SK-N-SH (cell line): Measurements from ENCODE around the gene PBOV1. TPM values are rescaled to one million over a fixed set of nuclear protein-coding genes. Genes with fewer than 3 reads are reported as not detected.

ENCODE experiments used
- CTCF ChIA-PET: fragments of 300-600, 350-600 bp; formaldehyde crosslinking; extraction: SDS; loops from one replicate; lab custom pipeline; 2021; lab: Yijun Ruan, JAX
- POLR2A ChIA-PET: fragments of 350-600 bp; sonication (Branson Sonifier 250); formaldehyde crosslinking; extraction: SDS; loops from one replicate; lab custom pipeline; 2020; ENCODE audit warnings: antibody characterized with exemption, inconsistent platforms; lab: Yijun Ruan, JAX
- DNase-seq: peaks from one replicate; pipeline ENCODE4 v3.0.0; 2012
- H2AFZ ChIP-seq: fragments of 200-600 bp; sonication (generic); 2 replicates; pipeline ENCODE4 v1.8.1; 2016; ENCODE audit warnings: antibody characterized with exemption, mild to moderate bottlenecking, low read depth
- H3F3A ChIP-seq: fragments of 200-600 bp; sonication (generic); replicated peaks from 2 replicates; pipeline ENCODE3; 2016; ENCODE audit warnings: antibody characterized with exemption, mild to moderate bottlenecking; ENCODE audit not compliant: insufficient read depth
- H3K27ac ChIP-seq, 2 experiments: fragments of 200-500 bp in 1 of 2; fragments of 200-600 bp in 1 of 2; sonication (Bioruptor generic) in 1 of 2; sonication (generic), shearing (Covaris generic) in 1 of 2; 2 replicates each; pipeline versions ENCODE4 v1.5.1 to v1.6.1; 2014 to 2016; ENCODE audit warnings: low read depth in 2 of 2, inconsistent platforms in 1 of 2, low read length in 1 of 2, mild to moderate bottlenecking in 1 of 2, mixed read lengths in 1 of 2
- H3K27me3 ChIP-seq: fragments of 200-600 bp; sonication (generic), shearing (Covaris generic); 2 replicates; pipeline ENCODE4 v1.6.1; 2016; ENCODE audit warnings: mixed run types; ENCODE audit not compliant: insufficient read depth
- H3K36me3 ChIP-seq, 2 experiments: fragments of 200-500 bp in 1 of 2; fragments of 200-600 bp in 1 of 2; sonication (Bioruptor generic) in 1 of 2; sonication (generic) in 1 of 2; replicated peaks in 1 of 2; 2 replicates each; pipeline versions ENCODE3 to v1.5.1; 2014 to 2016; ENCODE audit warnings: low read length in 1 of 2, mild to moderate bottlenecking in 1 of 2; ENCODE audit not compliant: insufficient read depth in 2 of 2, control insufficient read depth in 1 of 2
- H3K4me1 ChIP-seq, 2 experiments: fragments of 200-500 bp in 1 of 2; fragments of 200-600 bp in 1 of 2; sonication (Bioruptor generic) in 1 of 2; sonication (generic), shearing (Covaris generic) in 1 of 2; 2 replicates each; pipeline versions ENCODE4 v1.5.1 to v1.6.1; 2014 to 2016; ENCODE audit warnings: low read depth in 1 of 2, low read length in 1 of 2, mixed run types in 1 of 2; ENCODE audit not compliant: insufficient read depth in 2 of 2, control insufficient read depth in 1 of 2
- H3K4me2 ChIP-seq: fragments of 200-600 bp; sonication (generic), shearing (Covaris generic); 2 replicates; pipeline ENCODE4 v1.6.1; 2017; ENCODE audit warnings: mixed run types
- H3K4me3 ChIP-seq, 2 experiments: fragments of 200-500 bp in 1 of 2; fragments of 200-600 bp in 1 of 2; sonication (Bioruptor generic) in 1 of 2; sonication (generic), shearing (Covaris generic) in 1 of 2; 2 replicates each; pipeline versions ENCODE4 v1.5.1 to v1.8.1; 2014 to 2016; ENCODE audit warnings: low read depth in 2 of 2, inconsistent platforms in 1 of 2, low read length in 1 of 2, mild to moderate bottlenecking in 1 of 2, mixed read lengths in 1 of 2, moderate library complexity in 1 of 2
- H3K79me2 ChIP-seq: fragments of 200-600 bp; sonication (generic); 2 replicates; pipeline ENCODE4 v1.8.1; 2017; ENCODE audit warnings: mild to moderate bottlenecking; ENCODE audit not compliant: insufficient read depth
- H3K9ac ChIP-seq: fragments of 200-600 bp; sonication (generic); 2 replicates; pipeline ENCODE4 v1.6.1; 2017; ENCODE audit warnings: mixed run types
- H3K9me2 ChIP-seq: fragments of 200-600 bp; sonication (generic); 2 replicates; pipeline ENCODE4 v1.6.1; 2017; ENCODE audit warnings: mixed run types
- H3K9me3 ChIP-seq: fragments of 200-600 bp; sonication (generic); 2 replicates; pipeline ENCODE4 v1.6.1; 2017; ENCODE audit warnings: mixed run types, mild to moderate bottlenecking, moderate library complexity
- H4K20me1 ChIP-seq: fragments of 200-600 bp; sonication (generic); 2 replicates; pipeline ENCODE4 v1.6.1; 2017; ENCODE audit warnings: mild to moderate bottlenecking, mixed run types; ENCODE audit not compliant: insufficient read depth
- CHD2 ChIP-seq: fragments of 150-350 bp; IDR thresholded peaks from 2 replicates; pipeline ENCODE4 v1.6.1; 2018; ENCODE audit warnings: low read length; ENCODE audit not compliant: partially characterized antibody
- CTCF ChIP-seq: fragments of 200-600 bp; sonication (generic); IDR thresholded peaks from 2 replicates; pipeline ENCODE4 v1.6.1; 2017; ENCODE audit warnings: antibody characterized with exemption, mild to moderate bottlenecking, moderate library complexity
- EZH2phosphoT487 ChIP-seq: fragments of 200-600 bp; sonication (generic); IDR thresholded peaks from 2 replicates; pipeline ENCODE4 v1.6.1; 2017; ENCODE audit warnings: low read depth, mixed run types, mild to moderate bottlenecking, antibody characterized with exemption, moderate library complexity, borderline replicate concordance
- FOSL2 ChIP-seq: IDR thresholded peaks from 2 replicates; pipeline ENCODE4 v1.4.0; 2012; ENCODE audit warnings: low read depth, mild to moderate bottlenecking, moderate library complexity, borderline replicate concordance
- FOXJ3 ChIP-seq: sonication (generic); formaldehyde crosslinking; IDR thresholded peaks from 2 replicates; pipeline ENCODE4 v1.5.1; 2020; ENCODE audit warnings: mild to moderate bottlenecking, missing genetic modification reagents
- GATA2 ChIP-seq: sonication (generic); formaldehyde crosslinking; IDR thresholded peaks from 2 replicates; pipeline ENCODE4 v1.5.0; 2020; ENCODE audit warnings: mild to moderate bottlenecking, missing genetic modification reagents
- PBX3 ChIP-seq: IDR thresholded peaks from 2 replicates; pipeline ENCODE4; 2012
- POLR2AphosphoS5 ChIP-seq: IDR thresholded peaks from 2 replicates; pipeline ENCODE4 v1.6.1; 2012; ENCODE audit warnings: low read depth, low read length
- RCOR1 ChIP-seq: fragments of 150-350 bp; IDR thresholded peaks from 2 replicates; pipeline ENCODE4 v1.6.1; 2017; ENCODE audit warnings: antibody characterized with exemption, low read length
- SIN3A ChIP-seq: IDR thresholded peaks from 2 replicates; pipeline ENCODE4 v1.6.1; 2012; ENCODE audit warnings: low read depth, mild to moderate bottlenecking, low read length, moderate library complexity, borderline replicate concordance
- TAF1 ChIP-seq: IDR thresholded peaks from 2 replicates; pipeline ENCODE4 v1.6.1; 2012; ENCODE audit warnings: low read depth, mild to moderate bottlenecking, low read length, moderate library complexity, borderline replicate concordance
- USF2 ChIP-seq: fragments of 150-350 bp; IDR thresholded peaks from 2 replicates; pipeline ENCODE4 v1.6.1; 2017; ENCODE audit warnings: antibody characterized with exemption, low read length, low read depth, borderline replicate concordance
- WGBS: methylation state at CpG from one replicate; pipeline ENCODE4 v1.1.6; 2017; ENCODE audit warnings: low lambda C conversion rate; 5-methylcytosine and 5-hydroxymethylcytosine counted together
- polyA plus RNA-seq, 3 experiments: library from polyadenylated mRNA; depleted of rRNA; stranded (reverse); fragments of >200 nt; gene quantifications; 2 replicates each; pipeline ENCODE4 v1.2.3, GENCODE V29; 2012

PBOV1 gene
- polyA plus RNA-seq, 1 of the 3 experiments (the other 2 are of a cell fraction) = not detected

GRCh38 chr6:138227316-138227781 is 9.1 kb upstream of the PBOV1 start:
- DNase-seq = no peak
- Histone ChIP-seq H3K9ac (no peak overlapping the region), H3K27ac (no peak overlapping the region), H4K20me1 (no peaks in the 10 kb centered on the region), H3K27me3 (no peaks in the 10 kb centered on the region), H3K9me3 (no peaks in the 10 kb centered on the region), H3K4me3 (no peak overlapping the region), H3K36me3 (no peaks in the 10 kb centered on the region), H3F3A (no peaks in the 10 kb centered on the region), H3K4me2 (no peak overlapping the region), H3K79me2 (no peaks in the 10 kb centered on the region), H3K9me2 (no peaks in the 10 kb centered on the region), H3K4me1 (no peaks in the 10 kb centered on the region), H2AFZ (no peak overlapping the region)
- 46% methylated on average over 8 of the region's 8 CpGs for WGBS
- CTCF ChIA-PET = interaction anchor here (1.5 kb wide), 1 partner anchor 112 kb away, joined by 4 read pairs; no protein-coding TSS in a partner anchor
- TF ChIP-seq FOSL2 (no peak), PBX3 (no peak), SIN3A (no peak), FOXJ3 (CRISPR knock-in tag) (no peak), CTCF (no peak), USF2 (no peak), CHD2 (no peak), RCOR1 (no peak), TAF1 (no peak), POLR2AphosphoS5 (no peak), EZH2phosphoT487 (no peak), GATA2 (no peak)
- TF ChIP-seq, all 33 proteins: peak for 0
- POLR2A ChIA-PET = no interaction called here

- Histone ChIP-seq H3K27me3 (no peaks in the 10 kb centered on the region), H4K20me1 (no peaks in the 10 kb centered on the region), H3K4me3 (no peak overlapping the region), H3K27ac (no peak overlapping the region), H3K4me2 (no peak overlapping the region), H3K9ac (no peak overlapping the region), H2AFZ (no peak overlapping the region), H3K79me2 (no peaks in the 10 kb centered on the region), H3F3A (no peaks in the 10 kb centered on the region), H3K4me1 (no peaks in the 10 kb centered on the region), H3K9me3 (no peaks in the 10 kb centered on the region), H3K36me3 (no peaks in the 10 kb centered on the region), H3K9me2 (no peaks in the 10 kb centered on the region)
- TF ChIP-seq CHD2 = no peak
- TF ChIP-seq FOSL2 = no peak
- no peak for TF ChIP-seq FOXJ3 (CRISPR knock-in tag)
- POLR2A ChIA-PET = no interaction called here
- 21% methylated on average over 4 of the region's 4 CpGs for WGBS
- CTCF ChIA-PET = interaction anchor here (1.5 kb wide), 1 partner anchor 111 kb away, joined by 4 read pairs; no protein-coding TSS in a partner anchor
- no peak for DNase-seq
Observed at GRCh38 chr6:138226700-138227315, 8.5 kb upstream of the PBOV1 start.
